ENCODE measurements around the gene PLCL1.

DNA sequence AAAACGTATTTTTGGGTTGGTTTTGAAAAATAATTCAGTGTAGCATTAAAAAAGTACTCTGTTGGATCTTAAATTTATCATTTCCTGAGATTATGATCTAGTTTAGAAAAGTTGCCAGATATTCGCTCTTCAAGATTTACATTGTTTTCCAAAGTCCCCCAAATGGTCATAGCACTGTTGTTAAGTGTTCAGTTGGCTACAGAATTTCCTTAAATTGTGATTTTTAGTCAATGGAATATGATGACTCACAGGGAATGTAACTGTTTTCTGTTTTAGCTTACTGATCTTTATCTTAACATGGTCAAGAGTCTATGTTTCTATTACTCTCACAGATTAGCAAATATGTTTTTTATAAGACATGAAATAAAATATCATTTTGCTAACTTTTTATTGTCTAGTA lies 23.2 kb downstream of the PLCL1 start:
- TF ChIP-seq EZH2 (IDR thresholded peaks at IDR 0.05; ENCODE audit: borderline replicate concordance, low read depth, low read length, severe bottlenecking) = no peak
- no peak for TF ChIP-seq CTCF (IDR thresholded peaks at IDR 0.05; ENCODE audit: extremely low read depth in 1 of 2, insufficient read depth in 1 of 2, low read depth in 1 of 2, low read length in 2 of 2)
- TF ChIP-seq MAX (IDR thresholded peaks at IDR 0.05; ENCODE audit: insufficient read depth, insufficient read length) = no peak
- peak; percentile 86 for TF ChIP-seq JUN (IDR thresholded peaks at IDR 0.05; ENCODE audit: borderline replicate concordance, insufficient read depth, insufficient read length, low read depth)
- no peak for TF ChIP-seq POLR2A (IDR thresholded peaks at IDR 0.05; ENCODE audit: low read depth, low read length)
